Midbrain (tissue), 1 donor: ENCODE measurements around the gene MFSD6.
A peak's percentile ranks its signal among the peaks of the same experiment; 100 is the strongest.
"Not testable (repeated sequence)": the region's sequence is repeated elsewhere in the genome, so short reads cannot be mapped to it uniquely, and the experiment has no call there.

Experiments used
- DNase-seq: peaks from one replicate; lab custom pipeline; 2025; lab: John Stamatoyannopoulos, UW

Gene MFSD6

DNA sequence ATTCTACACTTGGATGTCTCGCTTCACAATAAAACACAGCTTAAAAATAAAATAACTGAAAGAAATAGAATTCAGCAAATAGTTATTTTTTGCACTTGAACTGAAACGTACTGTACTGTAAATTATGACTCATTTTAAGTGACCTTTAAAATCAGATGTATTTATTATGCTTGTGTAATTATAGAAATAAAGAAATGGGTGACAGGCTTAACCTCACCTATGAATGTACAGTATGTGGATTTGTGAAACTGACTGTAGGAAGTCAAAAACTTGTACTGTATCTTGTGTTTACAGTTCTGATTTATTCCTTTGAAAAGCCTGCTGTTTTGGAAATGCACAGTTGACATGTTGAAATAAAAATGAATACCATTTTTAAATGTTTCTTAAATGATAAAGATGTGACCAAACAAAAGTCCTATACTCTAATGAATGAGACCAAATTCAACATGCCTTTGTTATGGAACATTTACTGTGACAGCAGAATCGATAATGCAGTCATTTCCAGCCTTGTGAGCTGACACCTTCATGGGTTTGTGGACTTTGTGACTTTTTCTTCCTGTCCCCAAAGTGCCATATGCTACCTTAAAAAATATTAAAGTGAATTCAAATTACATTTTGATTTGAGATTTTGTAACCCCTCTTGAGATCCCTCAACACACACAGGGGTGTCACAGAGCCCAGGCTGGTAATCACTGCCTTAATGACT lies 93.7 kb downstream of the MFSD6 start:
- no peak for DNase-seq

DNA sequence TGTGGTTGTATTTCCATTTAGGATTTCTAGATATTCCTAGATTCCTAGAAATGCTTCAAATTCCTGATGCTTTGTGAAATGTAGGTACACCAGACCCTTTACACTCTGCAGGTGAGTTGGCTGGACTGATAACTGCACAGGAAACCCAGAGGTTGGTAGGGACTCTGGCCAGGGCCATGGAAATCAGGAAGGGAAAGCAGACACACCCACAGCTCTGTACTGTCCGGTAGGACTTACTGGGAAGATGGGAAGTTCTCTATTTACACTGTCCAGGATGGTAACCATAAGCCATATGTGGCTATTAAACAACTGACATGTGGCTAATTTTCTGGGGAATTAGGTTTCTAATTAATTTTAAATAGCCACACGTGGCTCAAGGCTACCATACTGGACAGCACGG lies 94.9 kb downstream of the MFSD6 start:
- DNase-seq: no peak

DNA sequence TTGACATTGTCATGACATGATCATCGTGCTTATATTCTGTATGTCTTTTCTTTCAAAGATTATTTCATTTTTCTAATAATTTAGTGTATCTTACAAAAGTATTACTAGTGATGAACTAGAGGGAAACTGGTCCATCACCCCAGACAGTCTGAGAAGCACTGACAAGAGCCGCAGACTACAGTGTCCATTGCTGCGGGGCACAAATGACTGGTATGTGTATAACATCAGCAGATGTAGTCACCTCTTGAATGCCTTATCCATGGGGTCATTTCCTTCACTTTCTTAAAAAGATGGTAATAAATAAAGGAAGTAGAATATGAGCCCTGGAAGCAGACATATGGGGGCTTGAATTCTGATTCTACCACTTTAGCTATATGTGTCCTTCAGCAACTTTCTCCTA lies 96.8 kb downstream of the MFSD6 start:
- DNase-seq: no peak

DNA sequence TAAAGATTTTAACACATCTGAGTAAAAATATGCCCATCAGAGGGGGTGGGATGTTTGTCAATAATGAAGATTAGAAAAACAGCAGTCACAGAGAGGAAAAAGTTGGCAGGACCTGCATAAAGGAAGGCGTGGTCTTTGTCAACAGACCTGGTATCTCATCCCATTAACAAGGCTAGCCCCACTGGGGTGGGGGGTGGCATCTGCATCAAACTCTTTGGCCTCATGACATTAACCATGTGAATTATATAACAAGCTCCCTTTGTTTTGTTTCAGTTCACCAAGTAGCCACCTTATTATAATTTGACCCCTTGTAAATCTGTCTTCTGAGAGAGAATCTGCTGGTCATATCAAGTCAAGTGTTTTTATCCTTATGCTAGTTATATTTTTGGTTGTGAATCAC lies 97.5 kb downstream of the MFSD6 start:
- DNase-seq: no peak

DNA sequence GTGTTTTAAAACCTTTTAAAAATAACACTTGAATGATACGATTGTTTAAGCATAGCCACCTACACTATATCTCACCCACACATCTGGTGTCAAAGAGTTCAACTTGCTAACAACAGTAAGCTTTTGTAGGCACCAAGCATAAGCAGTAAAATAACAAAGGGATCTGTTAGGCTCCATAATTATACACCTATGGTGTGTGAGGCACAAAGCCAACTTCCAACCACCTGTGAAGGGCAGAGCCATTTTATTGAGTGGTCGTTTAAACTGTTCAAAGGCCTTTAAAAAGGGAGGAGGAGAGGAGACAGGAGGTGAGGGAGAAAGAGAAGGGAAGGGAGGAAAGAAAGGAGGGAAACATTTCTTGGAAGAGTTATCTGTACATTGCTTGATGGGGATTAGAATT lies 98.5 kb downstream of the MFSD6 start:
- DNase-seq: no peak

DNA sequence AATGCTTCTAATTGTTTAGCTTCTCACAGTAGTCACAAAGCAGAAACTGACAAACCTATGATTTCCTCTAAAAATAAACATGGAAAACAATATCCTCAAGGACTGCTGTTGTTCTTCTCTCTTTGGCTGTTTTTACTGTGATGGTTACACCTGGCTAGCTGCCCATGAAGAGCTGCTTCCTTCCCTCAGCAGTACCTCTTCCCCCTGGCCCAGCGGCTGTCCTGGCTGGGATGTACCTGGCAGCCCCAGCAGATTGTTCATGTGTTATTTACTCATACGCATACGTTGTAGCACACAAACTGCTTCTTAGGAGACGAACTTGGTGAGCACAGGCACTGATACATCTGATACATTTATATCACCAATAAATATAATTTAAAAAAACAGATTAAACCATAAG lies 99.0 kb downstream of the MFSD6 start:
- no peak for DNase-seq

DNA sequence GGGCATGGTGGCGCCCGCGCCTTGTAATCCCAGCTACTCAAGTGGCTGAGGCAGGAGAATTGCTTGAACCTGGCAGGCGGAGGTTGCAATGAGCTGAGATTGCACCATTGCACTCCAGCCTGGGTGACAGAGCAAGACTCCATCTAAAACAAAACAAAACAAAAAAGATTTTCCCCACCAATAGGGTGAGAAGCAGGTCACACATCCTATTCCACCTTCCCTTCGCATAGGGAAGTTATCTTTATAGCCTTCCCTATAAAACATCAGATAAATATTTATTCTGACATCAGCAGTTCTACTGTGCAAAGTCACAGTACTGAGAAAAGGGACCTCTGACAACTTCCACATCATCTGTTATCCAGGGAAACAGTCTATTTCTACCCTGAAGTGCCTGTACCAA lies 101.7 kb downstream of the MFSD6 start:
- not testable (repeated sequence) for DNase-seq

DNA sequence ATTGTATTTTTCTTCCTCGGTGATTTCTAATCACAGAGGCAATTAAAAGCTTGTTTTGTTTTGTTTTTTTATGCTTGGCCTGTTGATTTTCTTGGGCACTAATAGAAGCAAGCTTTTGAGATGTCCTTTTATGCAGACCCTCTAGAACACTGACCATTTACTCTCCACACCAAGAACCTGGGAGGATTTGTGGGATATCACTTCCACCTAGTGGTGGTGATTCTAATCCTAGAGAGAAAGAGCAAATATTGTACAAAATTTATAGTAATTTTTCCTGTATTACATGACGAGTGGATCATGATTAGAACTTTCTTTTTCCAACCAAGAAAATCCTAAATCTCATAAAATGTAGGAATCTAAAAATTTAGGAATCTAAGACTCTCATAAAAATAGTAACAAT lies 102.9 kb downstream of the MFSD6 start:
- peak; percentile 34 for DNase-seq

DNA sequence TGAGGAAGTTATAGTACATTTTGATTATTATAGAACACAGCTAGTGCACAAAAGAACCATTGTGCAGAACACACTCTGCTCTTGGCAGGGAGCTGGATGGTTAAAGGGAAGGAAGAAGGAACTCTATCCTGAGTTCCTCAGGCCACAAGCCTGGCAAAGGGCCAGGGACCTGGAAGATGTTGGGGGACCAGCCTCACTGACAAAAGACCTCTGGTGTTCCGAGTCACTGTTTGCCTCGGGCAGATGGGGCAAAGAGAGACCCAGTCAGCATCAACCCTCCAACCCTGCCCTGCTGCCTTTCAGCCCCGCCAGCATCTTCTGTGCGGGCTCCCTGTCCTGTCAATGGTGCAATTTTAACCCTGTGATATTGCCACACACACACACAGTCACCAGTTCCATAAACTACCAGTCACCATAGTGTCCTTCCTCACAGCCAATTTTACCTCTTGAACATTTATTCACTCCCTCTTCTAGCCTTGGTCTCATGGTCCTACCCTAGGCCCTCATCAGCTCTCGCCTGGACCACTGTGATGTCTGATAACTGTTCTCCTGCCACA lies 104.5 kb downstream of the MFSD6 start:
- DNase-seq: no peak

DNA sequence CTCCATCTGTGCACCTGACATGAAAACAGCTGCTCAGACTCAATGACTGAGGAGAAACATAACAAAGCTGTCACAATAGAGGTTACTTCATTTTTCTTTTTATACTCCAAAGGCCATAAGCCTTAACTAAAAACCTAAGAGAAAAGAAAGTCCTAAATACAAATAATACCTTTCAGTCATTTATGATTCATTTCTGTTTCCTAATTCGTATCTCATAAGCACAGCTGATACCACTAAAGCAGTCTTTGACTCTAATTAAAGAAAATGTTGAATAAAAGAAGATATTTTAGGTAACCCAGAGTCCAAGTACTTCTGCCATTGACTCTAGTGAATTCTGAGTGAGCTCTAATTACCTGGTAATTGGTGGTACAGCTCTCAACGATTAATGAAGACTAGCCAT lies 105.7 kb downstream of the MFSD6 start:
- no peak for DNase-seq

DNA sequence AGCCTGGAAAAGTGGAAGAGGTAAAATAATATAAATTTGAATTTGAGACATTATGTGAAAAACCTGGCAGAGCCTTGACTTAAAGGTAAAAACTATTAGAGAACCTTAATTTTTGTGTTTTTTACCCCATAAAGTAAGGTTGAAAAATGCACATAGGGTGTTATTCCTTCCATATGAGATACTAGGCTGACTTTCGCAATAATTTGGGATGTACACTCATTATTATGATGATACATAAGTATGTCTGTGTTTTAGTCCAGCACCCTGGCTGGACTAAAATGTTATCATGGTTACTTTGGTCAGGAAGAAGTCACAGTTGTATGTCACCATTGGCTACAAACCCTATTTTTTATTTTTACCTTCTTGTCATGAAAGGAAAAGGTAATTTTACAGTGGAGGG lies 106.5 kb downstream of the MFSD6 start:
- DNase-seq: no peak

DNA sequence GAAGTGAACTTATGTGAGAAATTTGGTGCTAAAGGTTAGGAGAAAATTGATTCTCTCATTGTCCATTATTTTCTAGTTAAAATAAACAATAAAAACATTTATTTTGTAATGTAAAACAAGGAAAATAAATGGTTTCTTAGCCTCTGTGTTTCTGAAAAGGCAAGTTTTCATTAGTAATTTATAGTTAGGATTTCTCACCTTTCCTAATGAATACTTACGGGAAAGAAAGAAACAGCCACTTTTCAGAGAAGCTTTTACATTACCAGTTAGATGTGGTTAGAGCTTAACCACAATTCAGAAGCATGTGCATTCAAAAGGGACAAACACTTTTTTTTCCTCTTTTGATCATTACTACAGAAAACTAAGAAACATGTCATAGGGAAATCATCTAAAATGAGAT lies 107.5 kb downstream of the MFSD6 start:
- DNase-seq: no peak

DNA sequence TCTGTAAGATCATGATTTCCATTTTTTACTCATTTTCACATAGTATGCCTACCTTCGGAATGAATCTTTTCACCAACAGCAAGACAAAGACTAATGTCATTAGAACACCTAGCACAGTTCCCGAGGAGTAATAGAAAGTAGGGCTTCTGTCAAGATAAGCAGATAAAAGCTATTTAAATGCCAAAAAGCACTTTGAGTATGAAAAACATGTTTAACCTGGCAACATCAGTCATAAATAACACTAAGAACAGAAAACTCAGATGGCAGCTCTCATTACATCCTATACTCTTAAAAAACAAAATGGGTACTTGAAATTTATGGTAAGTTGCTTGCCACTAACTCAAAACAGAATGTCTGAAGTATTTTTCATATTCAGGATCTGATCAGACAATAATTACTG lies 109.3 kb downstream of the MFSD6 start:
- no peak for DNase-seq

DNA sequence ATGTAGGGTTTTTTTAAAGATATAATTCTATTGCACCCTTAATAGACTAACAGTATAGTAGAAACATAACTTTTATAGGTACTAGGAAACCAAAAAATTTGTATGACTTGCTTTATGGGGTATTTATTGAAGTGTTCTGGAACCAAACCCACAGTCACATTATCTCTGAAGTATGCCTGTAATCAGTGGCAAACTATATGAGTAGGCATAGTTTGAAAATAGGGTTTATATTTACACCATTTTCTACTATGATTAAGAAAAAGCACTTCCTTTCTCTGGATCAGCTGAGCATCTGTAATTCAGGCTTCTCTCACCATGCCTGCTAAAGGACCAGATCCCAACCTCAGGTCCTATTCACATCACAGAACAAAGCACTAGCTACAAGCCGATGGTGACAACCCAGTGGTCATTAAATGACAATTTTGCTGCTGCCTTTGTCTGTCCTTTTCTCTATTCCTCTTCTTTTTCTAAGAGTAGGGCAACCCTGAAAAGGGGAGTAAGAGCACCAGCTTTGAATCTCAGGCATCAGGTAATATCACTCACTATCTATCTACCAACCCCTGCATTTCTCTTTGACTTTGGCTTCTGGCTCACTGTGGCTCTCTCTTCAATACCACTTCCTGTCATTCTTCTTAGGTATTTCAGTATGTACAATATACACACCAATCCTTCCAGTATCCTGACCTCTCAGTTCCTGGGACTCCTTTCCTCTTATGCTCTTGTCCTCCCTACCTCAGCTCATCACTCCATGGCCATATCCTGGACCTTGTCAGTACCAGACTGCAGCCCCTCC lies 112.0 kb downstream of the MFSD6 start:
- no peak for DNase-seq

DNA sequence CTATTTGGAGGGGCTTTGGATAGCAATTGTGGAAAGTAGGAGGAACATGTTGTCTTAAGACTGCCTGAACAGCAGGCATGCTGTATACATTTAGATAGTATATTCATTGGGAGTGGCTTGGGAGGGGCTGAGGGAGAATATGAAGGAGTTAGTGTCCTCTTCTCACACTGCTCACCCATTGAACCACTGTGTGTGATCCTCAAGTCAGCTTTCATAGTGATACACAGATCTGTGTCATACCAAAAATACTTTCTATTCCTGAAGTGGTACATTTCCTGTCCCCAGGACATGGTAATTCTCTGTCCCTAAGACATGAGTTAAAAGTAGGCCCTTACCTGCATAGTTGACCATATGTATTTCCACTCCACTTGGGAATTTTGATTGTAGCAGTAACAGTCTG lies 116.8 kb downstream of the MFSD6 start:
- DNase-seq: no peak

DNA sequence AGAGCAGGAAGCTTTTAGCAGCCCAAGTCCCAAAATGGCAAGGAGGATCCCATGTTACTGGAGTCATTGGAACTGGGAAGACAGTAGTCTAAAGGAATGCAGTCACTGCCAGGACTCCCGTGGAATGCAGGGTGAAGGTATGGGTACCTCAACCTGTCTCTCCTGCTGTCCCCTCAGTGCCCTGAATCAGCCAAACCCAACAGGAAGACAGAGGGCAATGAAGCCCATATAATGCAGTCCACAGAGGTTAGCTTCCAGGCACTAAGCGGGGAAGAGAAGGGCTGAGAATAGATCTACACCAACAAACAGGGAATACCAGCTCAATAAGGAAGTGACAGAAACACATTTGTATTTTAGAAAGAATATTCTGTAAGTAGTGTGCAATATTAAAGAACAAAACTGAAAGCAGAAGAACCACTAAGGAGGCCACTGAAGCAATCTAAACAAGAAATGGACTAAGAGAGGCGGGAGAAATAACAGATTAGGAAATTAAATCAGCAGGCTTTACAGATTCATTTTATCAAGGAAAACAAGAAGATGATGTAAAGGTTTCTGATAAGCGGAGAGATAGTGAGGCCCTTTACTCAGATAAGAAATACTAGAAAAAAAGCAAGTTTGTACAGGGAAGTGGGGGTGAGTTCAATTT lies 118.1 kb downstream of the MFSD6 start:
- DNase-seq: no peak

DNA sequence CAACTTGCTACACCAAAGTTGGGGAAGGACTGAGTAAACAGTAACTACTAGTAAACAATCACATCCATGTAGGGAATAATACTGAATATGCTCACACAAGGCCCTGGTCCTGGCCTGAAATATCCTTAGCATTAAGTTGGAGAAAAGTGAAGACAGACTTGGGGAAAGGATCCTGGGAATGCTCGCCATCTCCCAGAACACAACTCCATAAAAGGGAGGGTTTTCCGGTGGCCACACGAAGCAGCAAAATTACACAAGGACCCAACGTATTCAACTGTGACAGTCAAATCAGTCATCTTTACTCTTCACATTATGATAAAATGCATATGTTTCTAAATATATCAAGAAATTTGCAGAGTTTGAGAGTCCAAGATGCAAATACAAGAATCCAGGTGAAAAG lies 119.1 kb downstream of the MFSD6 start:
- no peak for DNase-seq

DNA sequence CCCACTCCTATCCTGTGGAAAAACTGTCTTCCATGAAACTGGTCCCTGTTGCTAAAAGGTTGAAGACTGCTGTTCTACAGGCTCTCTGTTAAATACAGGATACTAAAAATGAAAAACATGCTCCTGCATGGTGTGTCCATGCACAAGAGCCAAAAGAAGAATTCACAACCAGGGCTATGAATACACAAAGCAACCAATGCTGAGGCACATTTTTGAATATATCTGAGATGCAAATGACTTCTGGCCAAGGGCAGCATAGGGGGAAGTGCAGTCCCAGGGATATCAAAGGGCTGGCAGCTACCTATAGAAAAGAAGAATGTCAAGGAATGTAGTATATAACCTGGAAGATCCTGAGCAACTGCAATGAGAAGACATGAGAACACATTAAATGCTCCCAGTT lies 119.8 kb downstream of the MFSD6 start:
- DNase-seq: no peak

DNA sequence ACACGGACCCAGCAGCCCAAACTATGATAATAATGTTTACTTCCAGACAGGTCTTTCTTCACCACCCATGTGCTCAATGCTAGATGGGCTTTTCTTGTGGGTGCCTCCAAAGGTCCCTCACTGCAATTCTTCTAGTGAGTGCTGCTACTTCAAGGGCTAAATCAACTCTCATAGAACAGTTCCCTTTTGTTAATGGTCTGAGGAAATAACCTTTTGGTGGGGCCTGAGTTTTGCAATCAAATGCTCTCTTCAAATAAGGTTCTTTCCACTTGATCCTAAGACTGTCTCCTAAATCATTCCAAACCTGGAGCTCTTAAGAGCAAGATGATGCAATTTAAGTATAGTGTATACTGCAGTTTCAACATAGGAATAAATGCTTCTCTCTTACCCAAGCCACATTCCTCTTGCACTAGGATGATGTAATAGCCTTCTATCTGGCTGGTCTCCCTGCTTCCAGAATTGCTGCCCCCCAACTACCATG lies 120.4 kb downstream of the MFSD6 start:
- no peak for DNase-seq

DNA sequence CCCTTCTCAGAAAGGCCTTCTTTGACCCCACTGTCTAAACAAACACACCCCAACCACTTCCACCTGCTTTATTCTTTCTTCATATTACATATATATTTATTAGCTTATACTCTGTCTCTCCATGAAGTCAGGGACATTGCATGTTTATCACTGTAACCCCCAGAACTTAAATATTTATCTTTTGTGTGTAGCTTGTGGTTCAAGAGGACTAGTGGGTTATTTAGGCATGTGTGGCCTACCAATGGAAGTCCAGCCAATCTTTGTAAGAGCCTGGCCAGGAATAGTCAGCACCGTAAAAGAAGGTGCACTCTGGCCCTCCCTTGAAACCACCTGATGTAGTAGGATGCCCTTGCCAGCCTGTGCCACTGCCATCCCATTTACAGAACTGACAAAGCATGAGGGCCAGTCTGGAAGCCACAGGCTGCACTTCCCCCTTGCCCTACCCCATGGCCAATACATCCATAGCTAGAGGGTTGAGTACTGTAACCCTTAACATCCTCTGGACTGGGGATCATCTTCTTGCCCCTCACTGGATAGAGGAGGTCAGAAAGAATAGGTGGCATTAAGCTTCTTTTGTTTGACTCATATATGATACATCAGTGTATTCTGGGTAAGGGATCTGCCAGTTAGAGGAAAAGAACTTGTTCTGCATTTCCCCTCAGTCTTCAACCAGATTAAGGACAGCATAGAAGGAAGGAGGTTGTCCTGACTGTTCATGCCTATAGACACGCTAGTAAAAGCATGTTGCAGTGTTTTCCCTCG lies 121.5 kb downstream of the MFSD6 start:
- no peak for DNase-seq

DNA sequence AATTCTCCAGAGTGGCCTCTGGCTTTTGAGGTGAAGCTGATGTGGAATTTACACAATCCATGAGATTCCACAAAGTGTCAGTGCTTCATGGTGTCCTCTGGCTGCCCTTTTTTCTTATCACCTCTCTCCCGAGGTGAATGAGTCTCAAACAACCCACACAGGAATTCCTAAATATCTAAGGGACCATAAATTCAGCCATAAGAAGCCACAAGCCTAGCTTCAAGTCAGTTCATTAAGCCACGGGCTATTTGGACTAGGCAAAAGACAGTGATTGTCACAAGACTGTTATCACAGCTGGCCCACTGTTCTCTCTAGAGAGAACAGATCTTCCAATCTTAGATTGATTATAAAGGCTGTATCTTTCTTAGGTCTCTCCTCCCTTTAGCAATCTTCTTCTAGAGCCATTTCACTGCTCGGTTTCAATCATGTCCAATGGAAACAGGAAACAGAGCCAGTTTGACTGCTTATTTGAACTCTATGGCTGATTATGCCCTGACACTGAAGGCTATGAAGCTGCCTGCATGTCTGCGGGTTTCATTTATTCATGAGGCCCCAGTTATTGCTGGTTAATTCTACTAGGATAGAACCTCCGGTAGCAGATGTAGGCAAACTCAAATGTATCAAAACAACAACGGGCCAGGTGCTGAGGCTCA lies 122.2 kb downstream of the MFSD6 start:
- DNase-seq: peak; percentile 16

DNA sequence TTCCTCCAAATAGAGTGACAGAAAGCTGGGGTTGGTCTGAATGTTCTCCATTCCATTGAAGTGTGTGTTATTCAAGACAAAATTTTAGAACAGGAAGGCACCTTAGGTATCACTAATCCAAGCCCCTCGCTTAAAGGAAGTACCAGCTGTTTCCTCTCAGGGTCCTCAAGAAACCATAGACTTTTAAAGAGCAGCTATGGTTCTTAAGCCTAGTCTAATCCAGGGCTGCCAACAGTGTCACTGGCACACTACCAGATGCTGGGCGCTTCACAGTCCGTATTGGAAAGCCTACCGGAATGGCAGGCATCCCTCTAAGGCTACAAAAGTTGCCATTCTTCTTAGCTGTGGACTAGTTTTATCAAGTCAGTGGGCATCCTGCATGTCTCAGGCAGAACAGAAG lies 124.4 kb downstream of the MFSD6 start:
- no peak for DNase-seq
